SK-N-SH (cell line): ENCODE measurements around the gene DOCK4.

ENCODE experiments used
- ELF1 ChIP-seq: IDR thresholded peaks from 2 replicates; pipeline ENCODE4 v1.4.0; 2012
- EZH2phosphoT487 ChIP-seq: fragments of 200-600 bp; sonication (generic); IDR thresholded peaks from 2 replicates; pipeline ENCODE4 v1.6.1; 2017; ENCODE audit warnings: low read depth, mixed run types, mild to moderate bottlenecking, antibody characterized with exemption, moderate library complexity, borderline replicate concordance
- FOSL2 ChIP-seq: IDR thresholded peaks from 2 replicates; pipeline ENCODE4 v1.4.0; 2012; ENCODE audit warnings: low read depth, mild to moderate bottlenecking, moderate library complexity, borderline replicate concordance
- POLR2AphosphoS5 ChIP-seq: IDR thresholded peaks from 2 replicates; pipeline ENCODE4 v1.6.1; 2012; ENCODE audit warnings: low read depth, low read length
- RAD21 ChIP-seq: IDR thresholded peaks from 2 replicates; pipeline ENCODE4 v1.6.1; 2012; ENCODE audit warnings: mild to moderate bottlenecking, low read length
- SMC3 ChIP-seq: IDR thresholded peaks from 2 replicates; pipeline ENCODE4 v1.6.1; 2012; ENCODE audit warnings: low read depth, low read length, improper control_type of control experiment
- TAF1 ChIP-seq: IDR thresholded peaks from 2 replicates; pipeline ENCODE4 v1.6.1; 2012; ENCODE audit warnings: low read depth, mild to moderate bottlenecking, low read length, moderate library complexity, borderline replicate concordance
- TF ChIP-seq, protein P1 (sequence below): IDR thresholded peaks from 2 replicates; pipeline ENCODE4; 2012
- TF ChIP-seq, protein P2 (sequence below): fragments of 200-600 bp; sonication (generic); IDR thresholded peaks from 2 replicates; pipeline ENCODE4 v1.6.1; 2017; ENCODE audit warnings: antibody characterized with exemption, mild to moderate bottlenecking, moderate library complexity
- TF ChIP-seq, protein P3 (sequence below): IDR thresholded peaks from 2 replicates; pipeline ENCODE4 v1.4.0; 2012; ENCODE audit warnings: low read depth, borderline replicate concordance

DNA sequence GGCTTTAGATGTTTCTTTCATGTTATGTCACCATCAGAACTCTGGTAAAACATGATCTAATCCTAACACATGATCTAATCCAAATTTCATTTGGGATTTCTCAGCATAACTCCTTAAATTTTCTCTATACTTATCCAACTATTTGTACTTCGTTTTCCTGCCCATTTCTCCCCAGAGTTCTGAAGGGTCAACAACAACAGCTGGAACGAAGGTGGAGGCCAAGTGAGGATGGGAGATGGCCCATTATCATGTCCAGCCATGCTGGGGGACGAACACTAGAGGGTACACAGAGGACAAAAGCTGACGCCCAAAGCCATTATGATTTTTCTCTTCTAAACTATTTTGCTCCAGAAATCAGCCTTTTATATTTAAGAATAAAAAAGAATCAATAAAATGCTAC lies 185.4 kb downstream of the DOCK4 start:
- TF ChIP-seq, protein P1, sequence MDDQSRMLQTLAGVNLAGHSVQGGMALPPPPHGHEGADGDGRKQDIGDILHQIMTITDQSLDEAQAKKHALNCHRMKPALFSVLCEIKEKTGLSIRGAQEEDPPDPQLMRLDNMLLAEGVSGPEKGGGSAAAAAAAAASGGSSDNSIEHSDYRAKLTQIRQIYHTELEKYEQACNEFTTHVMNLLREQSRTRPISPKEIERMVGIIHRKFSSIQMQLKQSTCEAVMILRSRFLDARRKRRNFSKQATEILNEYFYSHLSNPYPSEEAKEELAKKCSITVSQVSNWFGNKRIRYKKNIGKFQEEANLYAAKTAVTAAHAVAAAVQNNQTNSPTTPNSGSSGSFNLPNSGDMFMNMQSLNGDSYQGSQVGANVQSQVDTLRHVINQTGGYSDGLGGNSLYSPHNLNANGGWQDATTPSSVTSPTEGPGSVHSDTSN = no peak
- TF ChIP-seq, protein P2, sequence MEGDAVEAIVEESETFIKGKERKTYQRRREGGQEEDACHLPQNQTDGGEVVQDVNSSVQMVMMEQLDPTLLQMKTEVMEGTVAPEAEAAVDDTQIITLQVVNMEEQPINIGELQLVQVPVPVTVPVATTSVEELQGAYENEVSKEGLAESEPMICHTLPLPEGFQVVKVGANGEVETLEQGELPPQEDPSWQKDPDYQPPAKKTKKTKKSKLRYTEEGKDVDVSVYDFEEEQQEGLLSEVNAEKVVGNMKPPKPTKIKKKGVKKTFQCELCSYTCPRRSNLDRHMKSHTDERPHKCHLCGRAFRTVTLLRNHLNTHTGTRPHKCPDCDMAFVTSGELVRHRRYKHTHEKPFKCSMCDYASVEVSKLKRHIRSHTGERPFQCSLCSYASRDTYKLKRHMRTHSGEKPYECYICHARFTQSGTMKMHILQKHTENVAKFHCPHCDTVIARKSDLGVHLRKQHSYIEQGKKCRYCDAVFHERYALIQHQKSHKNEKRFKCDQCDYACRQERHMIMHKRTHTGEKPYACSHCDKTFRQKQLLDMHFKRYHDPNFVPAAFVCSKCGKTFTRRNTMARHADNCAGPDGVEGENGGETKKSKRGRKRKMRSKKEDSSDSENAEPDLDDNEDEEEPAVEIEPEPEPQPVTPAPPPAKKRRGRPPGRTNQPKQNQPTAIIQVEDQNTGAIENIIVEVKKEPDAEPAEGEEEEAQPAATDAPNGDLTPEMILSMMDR = no peak
- TF ChIP-seq SMC3 (no peak), RAD21 (no peak), POLR2AphosphoS5 (no peak), TAF1 (no peak), ELF1 (no peak), EZH2phosphoT487 (no peak), FOSL2 (no peak)
- TF ChIP-seq, protein P3, sequence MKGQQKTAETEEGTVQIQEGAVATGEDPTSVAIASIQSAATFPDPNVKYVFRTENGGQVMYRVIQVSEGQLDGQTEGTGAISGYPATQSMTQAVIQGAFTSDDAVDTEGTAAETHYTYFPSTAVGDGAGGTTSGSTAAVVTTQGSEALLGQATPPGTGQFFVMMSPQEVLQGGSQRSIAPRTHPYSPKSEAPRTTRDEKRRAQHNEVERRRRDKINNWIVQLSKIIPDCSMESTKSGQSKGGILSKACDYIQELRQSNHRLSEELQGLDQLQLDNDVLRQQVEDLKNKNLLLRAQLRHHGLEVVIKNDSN = no peak
